ENCODE data around the gene ATG2B. TPM values are rescaled to one million over a fixed set of nuclear protein-coding genes. Genes with fewer than 3 reads are reported as not detected.

ATG2B gene
- total RNA-seq (ENCODE audit: insufficient read depth, low replicate concordance), result 26.2 TPM

DNA sequence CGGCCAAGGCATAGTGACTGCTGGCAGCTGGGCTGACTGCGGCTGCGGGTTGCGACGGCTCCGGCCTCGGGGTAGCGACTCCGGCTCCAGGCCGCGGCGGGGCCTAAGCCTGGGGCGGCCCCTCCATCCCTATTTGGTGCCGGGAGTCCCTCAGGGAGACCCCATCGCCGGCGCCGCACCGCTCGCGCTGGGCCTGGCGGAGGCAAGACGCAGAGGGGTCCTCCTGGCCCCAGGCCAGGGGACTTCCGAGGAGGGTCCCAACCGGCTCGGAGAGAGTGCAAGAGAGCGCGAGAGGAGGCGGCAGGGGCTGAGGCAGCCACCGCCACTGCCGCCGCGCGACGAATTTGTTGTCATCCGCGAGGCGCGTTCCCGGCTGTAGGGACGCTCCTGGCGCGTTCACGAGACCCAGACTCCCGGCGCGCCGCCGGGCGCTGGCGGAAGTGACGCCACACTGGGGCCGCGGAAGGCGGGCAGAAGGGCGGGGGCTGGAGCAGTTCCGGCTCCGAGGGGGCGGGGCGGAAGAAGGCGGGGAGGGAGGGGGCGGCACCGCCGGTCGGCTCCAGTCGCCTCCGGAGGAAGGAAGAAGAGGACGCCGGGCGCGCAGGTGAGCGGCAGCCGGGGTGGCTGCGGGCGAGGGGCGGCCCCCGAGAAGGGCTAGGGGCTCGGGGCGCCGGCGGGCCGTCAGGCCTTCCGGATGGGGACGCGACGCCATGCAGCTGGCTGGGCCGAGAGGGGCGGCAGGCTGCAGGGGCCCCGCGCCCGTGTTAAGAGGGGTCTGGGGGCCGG is at the start of gene ATG2B, which contains the start of gene GSKIP:
Gene ATG2B, minus strand, starts transcription at position 377 of the 786 bp plus-strand sequence. Its CDS starts 365 bp downstream, at position 12.
Gene GSKIP, plus strand, starts transcription at position 562 of the 786 bp plus-strand sequence. CDS start 18,722 bp downstream, outside the sequence.
- DNase-seq (ENCODE audit: low spot score), result peak; percentile 93

- no peak for DNase-seq (ENCODE audit: low spot score)
Observed at GRCh38 chr14:96410119-96410518, 47.0 kb upstream of the ATG2B start.

GRCh38 chr14:96409701-96410100 is 46.6 kb upstream of the ATG2B start:
- no peak for DNase-seq (ENCODE audit: low spot score)

- DNase-seq (ENCODE audit: low spot score), result no peak
Observed at GRCh38 chr14:96408608-96409007, 45.5 kb upstream of the ATG2B start.

GRCh38 chr14:96407935-96408570 is 44.9 kb upstream of the ATG2B start:
- DNase-seq (ENCODE audit: low spot score), result no peak

DNA sequence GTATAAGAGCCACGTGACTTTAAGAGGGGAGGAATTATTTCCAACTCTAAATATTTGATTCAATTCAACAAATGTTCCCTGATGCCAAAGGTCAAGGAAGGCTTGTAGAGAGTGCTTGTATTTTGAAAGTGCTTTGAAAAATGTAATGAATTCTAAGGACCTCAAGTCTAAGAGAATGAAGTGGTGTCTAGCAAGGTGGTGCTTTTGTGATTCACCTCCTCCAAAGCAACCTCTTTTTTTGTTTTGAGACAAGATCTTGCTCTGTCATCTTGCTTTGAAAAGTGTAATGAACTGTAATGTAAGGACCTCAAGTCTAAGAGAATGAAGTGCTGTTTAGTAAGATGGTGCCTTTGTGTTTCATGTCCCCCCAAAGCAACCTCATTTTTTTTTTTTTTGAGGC is 42.5 kb upstream of the ATG2B start:
- no peak for DNase-seq (ENCODE audit: low spot score)

DNA sequence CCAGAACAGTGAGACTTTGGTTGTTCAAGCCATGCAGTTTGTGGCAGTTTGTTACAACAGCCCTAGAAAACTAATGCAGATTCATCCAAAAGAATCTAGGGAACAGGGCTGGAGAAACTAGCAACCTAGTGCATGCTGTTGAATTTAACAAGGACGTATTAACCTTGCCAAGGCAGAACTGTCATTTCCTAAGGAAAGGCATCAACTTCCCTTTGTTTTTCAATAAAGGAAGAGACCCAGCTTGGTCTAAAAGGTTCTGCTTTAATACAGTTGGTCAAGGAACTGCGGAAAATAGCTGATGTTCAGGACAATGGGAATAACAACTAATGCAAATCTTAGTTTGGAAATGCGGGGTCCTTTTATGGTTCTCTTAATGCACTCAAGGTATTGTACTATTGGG is 40.3 kb upstream of the ATG2B start:
- DNase-seq (ENCODE audit: low spot score), result no peak

DNA sequence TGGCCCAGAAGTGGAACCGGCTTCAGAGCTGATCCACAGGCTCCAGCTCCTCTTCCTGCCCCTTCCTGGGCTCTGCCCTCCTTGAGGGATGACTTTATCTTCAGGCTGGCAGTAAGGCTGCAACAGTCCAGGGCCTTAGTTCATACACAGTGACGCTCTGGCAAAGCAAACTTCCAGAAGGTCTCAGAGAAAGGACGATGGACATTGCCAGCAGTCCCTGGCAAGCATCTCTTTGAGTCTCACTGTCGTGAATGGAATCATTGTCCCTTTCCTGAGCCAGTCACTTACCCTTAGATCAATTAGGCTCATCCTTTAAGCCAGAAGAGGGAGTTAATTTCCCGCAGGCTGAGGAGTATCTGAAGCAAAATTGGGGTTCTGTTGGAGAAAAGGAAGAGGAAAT is 37.4 kb upstream of the ATG2B start:
- no peak for DNase-seq (ENCODE audit: low spot score)

GRCh38 chr14:96399405-96399804 is 36.3 kb upstream of the ATG2B start:
- no peak for DNase-seq (ENCODE audit: low spot score)

GRCh38 chr14:96398921-96399320 is 35.8 kb upstream of the ATG2B start:
- DNase-seq (ENCODE audit: low spot score), result no peak

- DNase-seq (ENCODE audit: low spot score), result no peak
Observed at GRCh38 chr14:96398432-96398831, 35.3 kb upstream of the ATG2B start.

GRCh38 chr14:96394047-96394815 is 31.1 kb upstream of the ATG2B start:
- DNase-seq (ENCODE audit: low spot score), result no peak

DNA sequence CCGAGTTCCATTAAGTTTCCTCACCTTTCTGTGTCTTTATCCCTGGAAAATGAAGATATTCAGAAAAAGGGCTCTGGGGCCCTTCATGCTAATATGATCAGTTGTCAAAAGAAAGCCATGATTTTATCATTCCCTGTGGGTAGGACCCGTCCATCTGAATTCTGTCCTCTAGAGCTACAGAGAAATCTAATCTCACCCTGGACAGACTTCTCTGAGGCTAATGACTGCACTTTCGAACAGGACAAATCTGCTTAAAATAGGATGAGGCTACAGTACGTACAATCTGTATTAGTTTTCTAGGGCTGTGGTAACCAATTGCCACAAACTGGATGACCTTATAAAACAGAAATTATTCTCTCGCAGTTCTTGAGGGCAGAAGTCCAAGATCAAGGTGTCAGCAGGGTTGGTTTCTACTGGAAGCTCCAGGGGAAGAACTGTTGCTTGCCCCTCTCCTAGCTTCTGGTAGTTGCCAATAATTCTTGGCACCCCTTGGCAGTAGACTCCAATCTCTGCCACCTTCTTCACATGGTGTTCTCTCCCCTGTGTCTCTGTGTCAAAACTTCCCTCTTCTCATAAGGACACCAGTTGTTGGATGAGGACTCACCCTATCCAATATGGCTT is 30.0 kb upstream of the ATG2B start:
- no peak for DNase-seq (ENCODE audit: low spot score)

DNA sequence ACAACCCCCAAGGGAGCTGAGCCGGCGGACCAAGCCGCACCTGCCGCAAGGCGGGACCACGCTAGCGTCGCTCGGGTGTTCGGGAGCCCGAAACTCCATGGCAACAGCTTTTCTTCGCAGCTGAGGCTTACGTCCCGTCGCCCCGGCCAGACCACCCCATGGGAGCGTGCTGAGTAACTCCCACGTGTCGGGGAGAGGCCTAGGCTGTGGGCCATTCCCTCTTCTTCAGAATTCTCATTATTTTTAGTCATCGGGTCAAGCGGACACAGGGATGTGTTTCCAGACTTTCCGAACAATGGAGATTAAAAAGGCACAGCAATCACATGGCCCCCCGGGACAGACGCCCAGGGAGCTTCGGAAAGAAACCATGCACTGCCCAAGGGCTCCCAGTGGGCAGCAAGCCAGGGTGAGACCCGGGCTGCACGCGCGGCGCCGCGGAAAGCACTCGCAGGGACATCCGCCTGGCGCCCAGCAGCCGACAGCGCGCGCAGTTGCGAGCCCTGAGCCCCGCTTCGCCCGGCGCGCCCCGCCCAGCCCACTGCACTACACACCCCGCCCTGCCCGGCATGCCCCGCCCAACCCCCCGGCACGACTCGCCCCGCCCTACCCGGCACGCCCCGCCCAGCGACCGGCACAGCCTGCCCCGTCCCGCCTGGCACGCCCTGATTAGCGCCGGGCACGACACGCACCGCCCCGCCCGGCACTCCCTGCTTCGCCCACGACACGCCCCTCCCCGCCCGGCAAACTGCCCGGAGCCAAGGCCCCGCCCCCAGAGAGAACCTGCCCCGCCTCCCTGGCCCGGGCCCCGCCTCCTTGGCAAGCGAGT is 28.4 kb upstream of the ATG2B start:
- DNase-seq (ENCODE audit: low spot score), result peak; percentile 92

- no peak for DNase-seq (ENCODE audit: low spot score)
Observed at GRCh38 chr14:96390965-96391292, 27.8 kb upstream of the ATG2B start.

GRCh38 chr14:96385385-96385784 is 22.2 kb upstream of the ATG2B start:
- DNase-seq (ENCODE audit: low spot score), result no peak

DNA sequence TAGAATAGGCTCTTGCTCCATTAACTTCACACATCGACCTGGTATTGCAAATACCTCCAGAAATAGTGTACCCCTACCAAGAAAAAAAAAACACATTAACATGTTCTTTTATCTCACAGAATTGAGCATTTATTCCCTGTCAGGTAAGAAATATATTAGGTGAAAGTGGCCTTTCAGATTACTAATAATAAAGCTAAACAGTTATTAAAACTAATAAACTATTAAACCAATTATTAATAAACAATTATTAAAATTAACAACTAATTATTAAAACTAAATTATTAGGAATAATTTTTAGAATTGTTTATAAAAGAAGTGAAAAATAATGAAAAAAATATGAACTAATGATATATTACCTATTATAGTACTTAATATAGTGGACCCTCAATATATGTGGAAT is 21.6 kb upstream of the ATG2B start:
- DNase-seq (ENCODE audit: low spot score), result no peak

GRCh38 chr14:96384053-96384452 is 20.9 kb upstream of the ATG2B start:
- no peak for DNase-seq (ENCODE audit: low spot score)

- no peak for DNase-seq (ENCODE audit: low spot score)
Observed at GRCh38 chr14:96383445-96383844, 20.3 kb upstream of the ATG2B start.

DNA sequence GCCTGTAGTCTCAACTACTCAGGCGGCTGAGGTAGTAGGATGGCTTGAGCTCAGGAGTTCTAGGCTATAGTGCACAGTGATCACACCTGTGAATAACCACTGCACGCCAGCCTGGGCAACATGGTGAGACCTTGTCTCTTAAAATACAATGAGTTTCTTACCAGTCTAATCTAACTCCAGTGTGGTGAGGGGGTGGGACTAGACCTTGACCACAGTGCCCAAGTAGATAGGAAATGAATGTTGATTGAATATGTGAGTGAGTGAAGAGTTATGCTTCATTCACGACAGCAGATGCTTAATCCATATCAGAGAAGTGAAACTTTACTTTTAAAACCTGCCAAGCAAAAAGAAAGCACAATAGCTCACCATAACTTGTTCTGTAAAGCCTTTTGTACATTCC is 17.6 kb upstream of the ATG2B start:
- DNase-seq (ENCODE audit: low spot score), result no peak

DNA sequence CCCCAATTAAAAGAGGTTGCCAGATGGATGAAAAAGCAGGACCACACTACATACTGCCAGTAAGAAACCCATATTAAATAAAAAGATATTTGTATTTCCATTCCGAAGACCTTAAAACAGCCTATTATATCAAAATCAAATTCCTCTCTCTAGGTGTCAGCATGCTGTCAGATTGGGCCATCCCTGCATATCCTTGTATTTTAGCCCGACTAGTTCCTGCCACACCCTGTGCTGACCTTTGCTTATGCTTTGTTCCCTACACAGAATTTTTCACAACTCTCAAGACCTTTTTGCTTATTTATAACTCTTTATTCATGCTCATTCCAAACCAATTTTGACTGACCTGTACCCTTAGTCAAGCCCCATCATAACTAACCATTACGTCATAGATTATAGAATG is 13.0 kb upstream of the ATG2B start:
- DNase-seq (ENCODE audit: low spot score), result no peak
